ENCODE measurements around the gene ANKH.

- no peak for TF ChIP-seq CTCF (IDR thresholded peaks at IDR 0.05)
- no peak for TF ChIP-seq POLR2A (IDR thresholded peaks at IDR 0.05)
Measured at GRCh38 chr5:14776602-14777001, 95.0 kb downstream of the ANKH start.
